Hepatocyte (in vitro differentiated cells): ENCODE results near the gene PLA2G4F. TPM values are rescaled to one million over a fixed set of nuclear protein-coding genes. Genes with fewer than 3 reads are reported as not detected.

Experiments used
- DNase-seq: peaks from one replicate; pipeline ENCODE4 v3.0.0-alpha.2; 2016; ENCODE audit warnings: low spot score
- H2AFZ ChIP-seq: fragments of 200-600 bp; sonication (generic); 2 replicates; pipeline ENCODE4 v1.6.0; 2016; ENCODE audit warnings: antibody characterized with exemption, mild to moderate bottlenecking
- H3K27ac ChIP-seq: fragments of 200-600 bp; sonication (generic); 2 replicates; pipeline ENCODE4 v1.5.1; 2016; ENCODE audit warnings: mild to moderate bottlenecking
- H3K27me3 ChIP-seq: fragments of 200-600 bp; sonication (generic); 2 replicates; pipeline ENCODE4 v1.6.1; 2016
- H3K36me3 ChIP-seq: fragments of 200-600 bp; sonication (generic); replicated peaks from 2 replicates; pipeline ENCODE4 v1.5.1; 2016; ENCODE audit warnings: low read depth; ENCODE audit not compliant: insufficient read depth
- H3K4me1 ChIP-seq: fragments of 200-600 bp; sonication (generic); 2 replicates; pipeline ENCODE4 v1.5.1; 2016; ENCODE audit warnings: mild to moderate bottlenecking, moderate library complexity; ENCODE audit not compliant: insufficient read depth
- H3K4me2 ChIP-seq: fragments of 200-600 bp; sonication (generic); 2 replicates; pipeline ENCODE4 v1.6.0; 2016
- H3K4me3 ChIP-seq: fragments of 200-600 bp; sonication (generic); 2 replicates; pipeline ENCODE4 v1.5.1; 2016; ENCODE audit warnings: mild to moderate bottlenecking
- H3K79me2 ChIP-seq: fragments of 200-600 bp; sonication (generic); 2 replicates; pipeline ENCODE4 v1.6.0; 2017; ENCODE audit warnings: mild to moderate bottlenecking
- H3K9me2 ChIP-seq: fragments of 200-600 bp; sonication (generic); replicated peaks from 2 replicates; pipeline ENCODE4 v1.6.0; 2017; ENCODE audit warnings: mild to moderate bottlenecking; ENCODE audit not compliant: insufficient read depth
- H3K9me3 ChIP-seq: fragments of 200-600 bp; sonication (generic); 2 replicates; pipeline ENCODE4 v1.5.1; 2016; ENCODE audit warnings: low read depth, mild to moderate bottlenecking
- H4K20me1 ChIP-seq: fragments of 200-600 bp; sonication (generic); 2 replicates; pipeline ENCODE4 v1.6.0; 2016; ENCODE audit warnings: mild to moderate bottlenecking; ENCODE audit not compliant: insufficient read depth, poor library complexity, severe bottlenecking
- CTCF ChIP-seq: fragments of 200-600 bp; sonication (generic); IDR thresholded peaks from 2 replicates; pipeline ENCODE4 v1.5.1; 2016; ENCODE audit warnings: antibody characterized with exemption, mild to moderate bottlenecking; ENCODE audit not compliant: poor library complexity
- EZH2 ChIP-seq: fragments of 200-600 bp; sonication (generic); IDR thresholded peaks from 2 replicates; pipeline ENCODE4 v1.6.1; 2016; ENCODE audit warnings: antibody characterized with exemption, mild to moderate bottlenecking, borderline replicate concordance
- EZH2phosphoT487 ChIP-seq: fragments of 200-600 bp; sonication (generic); IDR thresholded peaks from one replicate; pipeline ENCODE4 v1.6.1; 2018; ENCODE audit warnings: antibody characterized with exemption, mild to moderate bottlenecking, low read depth, moderate library complexity; ENCODE audit not compliant: unreplicated experiment, severe bottlenecking
- WGBS: methylation state at CpG from one replicate; pipeline ENCODE4 v1.1.6; 2016; ENCODE audit warnings: low lambda C conversion rate; ENCODE audit errors: missing lambda C conversion rate; 5-methylcytosine and 5-hydroxymethylcytosine counted together
- polyA plus RNA-seq: library from polyadenylated mRNA; unstranded; fragments of >200 nt; fragmentation: Nextera tagmentation; extraction: Ambion mirVana; gene quantifications from 2 replicates; pipeline ENCODE4 v1.2.1, GENCODE V29; 2016
- total RNA-seq: library from RNA; depleted of rRNA; stranded (reverse); fragments of >200 nt; gene quantifications from 2 replicates; pipeline ENCODE4 v1.2.3, GENCODE V29; 2014

Gene PLA2G4F
- total and polyA plus RNA-seq, 2 experiments from 2014 or later, result 1.1 to 2.2 TPM

- Histone ChIP-seq H3K4me2 (no peak overlapping the region), H3K79me2 (no peaks in the 10 kb centered on the region), H2AFZ (no peak overlapping the region), H3K27ac (no peak overlapping the region), H3K9me2 (no peaks in the 10 kb centered on the region), H3K27me3 (no peaks in the 10 kb centered on the region), H3K36me3 (no peaks in the 10 kb centered on the region), H3K4me3 (no peak overlapping the region), H4K20me1 (no peaks in the 10 kb centered on the region), H3K4me1 (no peaks in the 10 kb centered on the region), H3K9me3 (no peaks in the 10 kb centered on the region)
- DNase-seq, result no peak
- WGBS, result 72% methylated on average over 3 of the region's 3 CpGs
- no peak for TF ChIP-seq CTCF
- TF ChIP-seq EZH2, result no peak
- no peak for TF ChIP-seq EZH2phosphoT487
Measured at GRCh38 chr15:42110367-42110766, 46.1 kb downstream of the PLA2G4F start.

GRCh38 chr15:42108806-42109205 lies 47.6 kb downstream of the PLA2G4F start:
- Histone ChIP-seq H2AFZ (no peak overlapping the region), H3K9me2 (no peaks in the 10 kb centered on the region), H3K4me2 (no peak overlapping the region), H3K9me3 (no peaks in the 10 kb centered on the region), H3K4me1 (no peaks in the 10 kb centered on the region), H3K79me2 (no peaks in the 10 kb centered on the region), H3K27me3 (no peaks in the 10 kb centered on the region), H4K20me1 (no peaks in the 10 kb centered on the region), H3K36me3 (no peaks in the 10 kb centered on the region), H3K27ac (no peak overlapping the region), H3K4me3 (no peak overlapping the region)
- WGBS, result 85% methylated on average over 3 of the region's 3 CpGs
- DNase-seq, result no peak
- TF ChIP-seq EZH2, result no peak
- no peak for TF ChIP-seq EZH2phosphoT487
- no peak for TF ChIP-seq CTCF

- TF ChIP-seq EZH2, result no peak
- TF ChIP-seq EZH2phosphoT487, result no peak
- no peak for TF ChIP-seq CTCF
- Histone ChIP-seq H3K9me2 (no peaks in the 10 kb centered on the region), H3K4me2 (no peak overlapping the region), H2AFZ (no peak overlapping the region), H3K36me3 (no peaks in the 10 kb centered on the region), H3K27me3 (no peaks in the 10 kb centered on the region), H4K20me1 (no peaks in the 10 kb centered on the region), H3K4me1 (no peaks in the 10 kb centered on the region), H3K4me3 (no peak overlapping the region), H3K27ac (no peak overlapping the region), H3K9me3 (no peaks in the 10 kb centered on the region), H3K79me2 (no peaks in the 10 kb centered on the region)
- DNase-seq, result no peak
Measured at GRCh38 chr15:42108189-42108588, 48.2 kb downstream of the PLA2G4F start.

GRCh38 chr15:42107473-42107872 lies 49.0 kb downstream of the PLA2G4F start:
- Histone ChIP-seq H3K9me3 (no peaks in the 10 kb centered on the region), H4K20me1 (no peaks in the 10 kb centered on the region), H3K79me2 (no peaks in the 10 kb centered on the region), H3K9me2 (no peaks in the 10 kb centered on the region), H2AFZ (no peak overlapping the region), H3K4me2 (no peak overlapping the region), H3K36me3 (no peaks in the 10 kb centered on the region), H3K4me3 (no peak overlapping the region), H3K4me1 (no peaks in the 10 kb centered on the region), H3K27ac (no peak overlapping the region), H3K27me3 (no peaks in the 10 kb centered on the region)
- no peak for DNase-seq
- 80% methylated on average over 7 of the region's 7 CpGs for WGBS
- TF ChIP-seq EZH2phosphoT487 (no peak), CTCF (no peak), EZH2 (no peak)
